Frontal cortex (tissue), 4 donors: ENCODE data around the gene FCMR. TPM values are rescaled to one million over a fixed set of nuclear protein-coding genes. Genes with fewer than 3 reads are reported as not detected.

Experiments used
- DNase-seq, 2 donors: peaks; one replicate each; pipeline ENCODE4 v3.0.0; 2012; ENCODE audit warnings: low spot score in 2 of 2
- FAIRE-seq: peaks from 2 replicates; lab custom pipeline; 2012; peaks lifted over from hg19 to GRCh38; lab: Jason Lieb, UNC
- total RNA-seq: library from RNA; depleted of rRNA; stranded (reverse); fragments of >200 nt; gene quantifications from one replicate; pipeline ENCODE4 v1.2.3, GENCODE V29; 2014
- donor health status: control.
- donor health status: control.
- donor health status: control.

Gene FCMR
- total RNA-seq, 1 donor from 2014 or later, result under 0.01 TPM

GRCh38 chr1:206885341-206886060, 36.2 kb downstream of the FCMR start:
- DNase-seq, result no peak
- FAIRE-seq, result no peak

GRCh38 chr1:206883876-206884275, 37.9 kb downstream of the FCMR start:
- FAIRE-seq (no peak), DNase-seq (no peak)

DNA sequence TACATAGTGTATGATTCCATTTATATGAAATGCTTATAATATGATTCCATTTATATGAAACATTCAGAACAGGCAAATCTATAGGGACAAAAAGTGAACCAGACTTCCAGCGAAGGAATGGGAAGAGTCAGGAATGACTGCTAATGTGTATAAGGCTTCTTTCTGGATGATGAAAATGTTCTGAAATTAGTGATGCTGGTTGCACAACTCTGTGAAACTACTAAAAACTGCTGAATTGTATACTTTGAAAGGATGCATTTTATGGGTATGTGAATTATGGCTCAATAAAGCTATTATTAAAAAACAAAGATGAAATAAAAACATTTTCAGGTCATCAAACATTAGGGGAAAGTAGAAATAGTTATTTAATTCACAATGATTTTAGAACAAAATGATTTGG, 38.6 kb downstream of the FCMR start:
- FAIRE-seq (no peak), DNase-seq (no peak)

DNA sequence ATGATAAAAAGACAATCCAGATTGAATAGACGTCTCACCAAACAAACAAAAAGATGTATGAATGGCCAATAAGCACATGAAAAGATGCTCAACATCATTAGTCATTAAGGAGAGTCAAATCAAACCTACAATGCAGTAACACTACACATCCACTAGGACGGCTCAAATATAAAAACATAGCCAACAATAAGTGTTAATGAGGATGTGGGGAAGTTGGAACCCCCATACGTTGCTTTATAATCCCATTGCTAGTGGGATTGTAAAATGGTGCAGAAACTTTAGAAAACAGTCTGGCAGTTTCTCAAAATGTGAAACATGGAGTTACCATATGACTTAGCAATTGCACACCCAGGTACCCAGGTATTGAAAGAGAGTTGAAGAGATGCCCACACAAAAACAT, 39.2 kb downstream of the FCMR start:
- no peak for DNase-seq
- no peak for FAIRE-seq

GRCh38 chr1:206880314-206880713, 41.4 kb downstream of the FCMR start:
- DNase-seq (no peak), FAIRE-seq (no peak)

- no peak for FAIRE-seq
Measured at GRCh38 chr1:206878456-206878855, 43.3 kb downstream of the FCMR start.

GRCh38 chr1:206875752-206876377, 45.9 kb downstream of the FCMR start:
- FAIRE-seq (no peak), DNase-seq (no peak)

More at GRCh38 chr1:206878456-206878855, 43.3 kb downstream of the FCMR start:
- DNase-seq, result no peak

- DNase-seq (no peak), FAIRE-seq (no peak)
Measured at GRCh38 chr1:206873603-206874188, 48.0 kb downstream of the FCMR start.

GRCh38 chr1:206872139-206872538, 49.6 kb downstream of the FCMR start:
- no peak for FAIRE-seq
- no peak for DNase-seq

- FAIRE-seq (no peak), DNase-seq (no peak)
Measured at GRCh38 chr1:206868264-206868663, 53.5 kb downstream of the FCMR start.

GRCh38 chr1:206867716-206868115, 54.0 kb downstream of the FCMR start:
- DNase-seq, result no peak
- FAIRE-seq, result no peak

DNA sequence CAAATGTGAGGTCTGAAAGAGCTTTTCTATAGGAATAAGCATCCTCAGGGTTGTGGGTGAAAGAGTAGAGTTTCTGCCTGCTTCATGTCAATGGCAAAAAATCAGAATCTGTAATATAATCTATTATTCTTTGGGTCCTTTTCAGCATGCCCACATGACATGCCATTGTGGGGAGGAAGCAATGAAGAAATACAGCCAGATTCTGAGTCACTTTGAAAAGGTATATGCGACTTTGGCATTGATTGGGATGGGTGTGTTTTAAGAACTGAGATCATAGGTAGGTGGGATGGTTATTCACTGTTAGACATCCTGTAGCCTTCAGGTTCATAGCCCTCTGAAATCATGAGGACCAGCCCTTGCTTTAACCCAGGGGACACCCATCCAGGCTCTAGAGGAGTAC, 54.5 kb downstream of the FCMR start:
- DNase-seq (no peak), FAIRE-seq (no peak)

GRCh38 chr1:206866062-206866461, 55.7 kb downstream of the FCMR start:
- DNase-seq (no peak), FAIRE-seq (no peak)

- FAIRE-seq (no peak), DNase-seq (no peak)
Measured at GRCh38 chr1:206864939-206865671, 56.6 kb downstream of the FCMR start, which contains the start of gene IL20. IL20 (plus strand) TSS chr1:206865623; CDS start chr1:206865853, 230 bp downstream.

- DNase-seq (no peak), FAIRE-seq (no peak)
Measured at GRCh38 chr1:206863266-206863665, 58.5 kb downstream of the FCMR start.

- FAIRE-seq (no peak), DNase-seq (no peak)
Measured at GRCh38 chr1:206860165-206860564, 61.6 kb downstream of the FCMR start.

GRCh38 chr1:206859082-206859521, 62.6 kb downstream of the FCMR start:
- DNase-seq (no peak), FAIRE-seq (no peak)

DNA sequence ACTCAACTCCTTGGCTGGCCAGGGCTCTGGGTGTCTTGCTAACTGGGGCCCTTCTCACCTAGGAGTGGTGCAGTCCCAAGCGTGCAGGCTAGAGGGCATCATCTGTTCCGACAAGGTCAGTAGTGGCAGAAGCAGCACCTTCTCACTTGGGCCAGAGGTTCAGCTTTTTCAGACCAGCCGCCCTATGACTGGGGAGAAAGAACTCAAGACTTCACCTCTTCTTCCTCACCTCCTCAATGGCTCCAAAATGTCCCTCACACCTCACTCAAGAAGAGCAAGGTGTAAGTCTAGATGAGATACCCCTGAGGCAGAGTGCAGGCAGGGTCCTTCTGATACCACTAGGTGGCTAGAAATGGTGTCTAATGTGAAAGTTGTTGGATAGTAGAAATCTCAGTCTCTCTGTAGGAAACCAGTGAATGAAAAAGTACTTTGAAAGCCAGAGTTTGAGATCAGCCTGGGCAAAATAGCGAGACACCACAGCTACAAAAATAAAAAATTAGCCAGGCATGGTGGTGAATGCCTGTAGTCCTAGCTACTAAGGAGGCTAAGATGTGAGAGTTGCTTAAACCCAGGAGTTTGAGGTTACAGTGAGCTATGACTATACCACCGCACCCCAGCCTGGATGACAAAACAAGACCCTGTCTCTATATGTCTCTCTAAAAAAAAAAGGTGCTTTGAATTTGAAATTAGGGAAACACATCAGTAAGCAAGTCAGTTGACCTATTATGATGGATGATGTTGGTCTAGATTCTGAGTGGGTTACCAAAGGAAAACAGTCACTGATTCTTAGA, 64.9 kb downstream of the FCMR start:
- DNase-seq (no peak), FAIRE-seq (no peak)

GRCh38 chr1:206855859-206856258, 65.9 kb downstream of the FCMR start:
- no peak for FAIRE-seq
- no peak for DNase-seq
